KMS-11 (cell line): Measurements from ENCODE around the gene HHAT.

Experiments
- H2AFZ ChIP-seq: fragments of 200-600 bp; sonication (generic); 2 replicates; pipeline ENCODE4 v1.6.1; 2016; ENCODE audit warnings: antibody characterized with exemption, mixed run types, low read depth
- H3K27ac ChIP-seq: fragments of 200-600 bp; sonication (generic); 2 replicates; pipeline ENCODE4 v1.6.1; 2016; ENCODE audit warnings: mild to moderate bottlenecking, mixed run types
- H3K27me3 ChIP-seq: fragments of 200-600 bp; sonication (generic); 2 replicates; pipeline ENCODE4 v1.6.1; 2017; ENCODE audit warnings: mild to moderate bottlenecking, low read depth, mixed run types, moderate library complexity; ENCODE audit not compliant: insufficient read depth
- H3K36me3 ChIP-seq: fragments of 200-600 bp; sonication (generic); 2 replicates; pipeline ENCODE4 v1.6.1; 2017; ENCODE audit warnings: mild to moderate bottlenecking, mixed run types; ENCODE audit not compliant: insufficient read depth
- H3K4me1 ChIP-seq: fragments of 200-600 bp; sonication (generic); 2 replicates; pipeline ENCODE4 v1.6.1; 2016; ENCODE audit warnings: mild to moderate bottlenecking, low read depth, mixed run types; ENCODE audit not compliant: poor library complexity, severe bottlenecking
- H3K4me2 ChIP-seq: fragments of 200-600 bp; sonication (generic); 2 replicates; pipeline ENCODE4 v1.7.0; 2016; ENCODE audit warnings: mild to moderate bottlenecking, mixed run types
- H3K4me3 ChIP-seq: fragments of 200-600 bp; sonication (generic); IDR thresholded peaks from 2 replicates; pipeline ENCODE4 v1.6.1; 2017; ENCODE audit warnings: low read depth, low read length, mixed read lengths; ENCODE audit not compliant: insufficient read depth
- H3K79me2 ChIP-seq: fragments of 200-600 bp; sonication (generic); 2 replicates; pipeline ENCODE4 v1.6.1; 2016; ENCODE audit warnings: low read depth, mixed run types; ENCODE audit not compliant: insufficient read depth
- H3K9ac ChIP-seq: fragments of 200-600 bp; sonication (generic); 2 replicates; pipeline ENCODE4 v1.6.1; 2016; ENCODE audit warnings: mild to moderate bottlenecking, mixed run types
- H4K20me1 ChIP-seq: fragments of 200-600 bp; sonication (generic); 2 replicates; pipeline ENCODE4 v1.6.1; 2016; ENCODE audit warnings: mild to moderate bottlenecking, mixed run types; ENCODE audit not compliant: insufficient read depth
- CTCF ChIP-seq: fragments of 200-600 bp; sonication (generic); conservative IDR thresholded peaks from 2 replicates; pipeline ENCODE4 v1.6.1; 2017; ENCODE audit warnings: low read depth, mild to moderate bottlenecking, antibody characterized with exemption, low read length, moderate library complexity, mixed read lengths

The HHAT gene

GRCh38 chr1:210527091-210527490 lies 198.4 kb downstream of the HHAT start:
- no peaks in the 10 kb centered on the region for H3K27me3 ChIP-seq
- no peak overlapping the region for H3K9ac ChIP-seq
- H3K4me3 ChIP-seq = no peak overlapping the region
- H4K20me1 ChIP-seq = no peaks in the 10 kb centered on the region
- no peaks in the 10 kb centered on the region for H3K4me1 ChIP-seq
- no peaks in the 10 kb centered on the region for H3K79me2 ChIP-seq
- no peak overlapping the region for H3K27ac ChIP-seq
- no peak for TF ChIP-seq CTCF
- no peak overlapping the region for H2AFZ ChIP-seq
- no peak overlapping the region for H3K4me2 ChIP-seq
- no peaks in the 10 kb centered on the region for H3K36me3 ChIP-seq

GRCh38 chr1:210531475-210532222 lies 202.9 kb downstream of the HHAT start:
- H3K4me2 ChIP-seq = no peak overlapping the region
- no peak for TF ChIP-seq CTCF
- H3K4me1 ChIP-seq = no peaks in the 10 kb centered on the region

GRCh38 chr1:210532223-210532598 lies 203.5 kb downstream of the HHAT start:
- Histone ChIP-seq H3K27me3 (no peaks in the 10 kb centered on the region), H3K4me3 (no peak overlapping the region), H4K20me1 (no peaks in the 10 kb centered on the region; the same call in 1 of the 2 replicates), H3K36me3 (no peaks in the 10 kb centered on the region), H3K9ac (no peak overlapping the region), H3K27ac (no peak overlapping the region), H2AFZ (no peak overlapping the region), H3K4me2 (no peak overlapping the region), H3K4me1 (no peaks in the 10 kb centered on the region), H3K79me2 (no peaks in the 10 kb centered on the region)
- TF ChIP-seq CTCF = no peak

More at GRCh38 chr1:210531475-210532222, 202.9 kb downstream of the HHAT start:
- Histone ChIP-seq H4K20me1 (no peaks in the 10 kb centered on the region; the same call in 1 of the 2 replicates), H3K79me2 (no peaks in the 10 kb centered on the region), H3K27me3 (no peaks in the 10 kb centered on the region), H3K27ac (no peak overlapping the region), H3K9ac (no peak overlapping the region), H3K4me3 (no peak overlapping the region), H2AFZ (no peak overlapping the region), H3K36me3 (no peaks in the 10 kb centered on the region)

GRCh38 chr1:210535761-210536160 lies 207.1 kb downstream of the HHAT start:
- no peak overlapping the region for H2AFZ ChIP-seq
- no peak overlapping the region for H3K9ac ChIP-seq
- no peak overlapping the region for H3K4me2 ChIP-seq
- H3K79me2 ChIP-seq = no peaks in the 10 kb centered on the region
- H3K27me3 ChIP-seq = no peaks in the 10 kb centered on the region
- no peak overlapping the region for H3K4me3 ChIP-seq
- no peak overlapping the region for H3K27ac ChIP-seq
- H4K20me1 ChIP-seq = no peaks in the 10 kb centered on the region; the same call in 1 of the 2 replicates
- H3K4me1 ChIP-seq = no peaks in the 10 kb centered on the region
- TF ChIP-seq CTCF = no peak
- no peaks in the 10 kb centered on the region for H3K36me3 ChIP-seq
